Activated naive CD8-positive, alpha-beta T cell treated with anti-CD3 and anti-CD28 coated beads, Interleukin-2, amount 50 U/mL, for 16 hours (primary cell): ENCODE measurements around the gene CDC27.
"Not testable (repeated sequence)": the region's sequence is repeated elsewhere in the genome, so short reads cannot be mapped to it uniquely, and the experiment has no call there.

Source experiments
- DNase-seq: peaks from one replicate; pipeline ENCODE4 v3.0.0-alpha.2; 2020; ENCODE audit warnings: low read depth, low spot score

CDC27 gene

DNA sequence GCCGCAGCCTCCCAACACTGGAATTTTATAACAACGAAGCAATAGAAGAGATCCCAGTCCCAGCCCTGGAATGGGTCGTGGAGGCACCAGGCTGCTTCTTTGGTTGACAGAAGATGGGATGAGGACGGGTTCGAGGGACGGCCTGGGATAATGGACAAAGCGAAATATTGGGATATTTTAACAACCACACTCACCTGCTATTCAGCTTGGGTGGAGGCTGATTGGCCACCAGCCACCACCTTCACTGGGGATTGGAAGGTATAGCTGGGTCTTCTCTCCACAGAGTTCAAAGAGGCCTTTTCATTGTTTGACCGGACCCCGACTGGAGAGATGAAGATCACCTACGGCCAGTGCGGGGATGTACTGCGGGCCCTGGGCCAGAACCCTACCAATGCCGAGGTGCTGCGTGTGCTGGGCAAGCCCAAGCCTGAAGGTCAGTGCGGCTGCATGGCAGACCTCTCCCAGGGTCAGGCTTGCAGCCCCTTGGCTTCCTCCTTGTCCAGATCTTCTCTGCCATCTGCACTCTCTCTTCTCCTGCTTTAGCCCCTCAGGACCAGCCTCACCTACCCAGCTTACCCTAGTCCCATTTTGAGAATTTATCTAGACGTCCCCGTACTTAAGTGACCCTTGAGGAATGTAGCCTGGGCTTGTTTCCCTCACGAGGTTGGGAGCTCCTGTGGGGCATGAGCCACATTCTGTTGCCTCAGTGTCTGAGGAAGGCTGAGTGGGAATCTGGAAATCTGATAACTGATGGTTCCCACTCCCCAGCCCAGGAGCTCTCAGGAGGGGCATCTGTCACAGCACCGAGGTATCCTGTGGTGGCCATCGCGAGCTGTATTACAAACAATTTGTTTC, 30.8 kb upstream of the CDC27 start:
- DNase-seq = no peak

DNA sequence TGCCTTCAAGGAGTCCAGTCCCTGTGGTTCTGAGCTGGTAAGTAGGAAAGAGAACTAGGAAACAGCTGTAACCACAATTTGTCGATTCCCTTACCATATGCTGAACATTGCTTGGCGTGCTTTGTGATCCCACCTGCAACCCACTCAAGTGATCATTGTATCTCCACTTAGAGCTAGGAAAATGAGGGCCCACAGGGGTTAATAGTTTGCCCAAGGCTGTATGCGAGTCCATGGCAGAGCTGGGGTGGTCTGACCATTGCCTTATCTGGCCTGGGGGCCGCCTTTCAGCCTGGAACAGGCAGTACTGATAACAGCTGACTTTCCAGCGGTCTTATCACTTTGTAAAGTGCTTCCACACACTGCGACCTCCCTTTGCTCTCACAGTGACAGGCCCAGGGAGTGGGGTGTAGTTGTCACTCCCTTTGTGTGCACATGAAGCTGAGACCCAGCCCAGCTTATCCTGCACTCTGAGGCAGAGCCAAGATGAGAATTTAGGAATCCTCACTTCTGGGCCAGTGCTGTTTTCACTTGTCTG, 29.9 kb upstream of the CDC27 start:
- no peak for DNase-seq

DNA sequence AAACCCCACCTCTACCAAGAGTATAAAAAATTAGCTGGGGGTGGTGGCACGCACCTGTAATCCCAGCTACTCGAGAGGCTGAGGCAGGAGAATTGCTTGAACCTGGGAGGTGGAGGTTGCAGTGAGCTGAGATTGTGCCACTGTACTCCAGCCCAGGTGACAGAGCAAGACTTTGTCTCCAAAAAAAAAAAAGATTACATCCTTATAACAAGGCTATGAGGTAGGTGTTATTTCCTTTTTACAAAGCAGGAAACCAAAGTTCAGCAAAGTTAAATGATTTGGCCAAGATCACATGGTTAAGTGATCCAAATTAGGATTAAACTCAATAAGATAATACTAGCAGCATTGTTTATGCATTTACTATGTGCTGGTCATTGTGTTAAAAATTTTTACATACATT, 28.2 kb upstream of the CDC27 start:
- DNase-seq = not testable (repeated sequence)

DNA sequence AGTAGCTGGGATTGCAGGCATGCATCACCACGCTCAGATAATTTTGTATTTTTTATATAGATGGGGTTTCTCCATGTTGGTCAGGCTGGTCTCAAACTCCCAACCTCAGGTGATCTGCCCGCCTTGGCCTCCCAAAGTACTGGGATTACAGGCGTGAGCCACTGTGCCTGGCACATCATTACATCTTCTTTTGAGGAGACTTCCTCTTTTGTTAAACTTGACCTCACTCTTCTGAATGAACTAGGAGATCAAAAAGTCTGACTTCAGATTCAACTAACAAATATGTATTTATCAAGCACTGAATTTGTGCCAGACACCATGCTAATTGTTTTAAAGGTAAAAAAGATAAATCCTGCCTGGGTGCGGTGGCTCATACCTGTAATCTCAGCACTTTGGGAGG, 27.7 kb upstream of the CDC27 start:
- not testable (repeated sequence) for DNase-seq

DNA sequence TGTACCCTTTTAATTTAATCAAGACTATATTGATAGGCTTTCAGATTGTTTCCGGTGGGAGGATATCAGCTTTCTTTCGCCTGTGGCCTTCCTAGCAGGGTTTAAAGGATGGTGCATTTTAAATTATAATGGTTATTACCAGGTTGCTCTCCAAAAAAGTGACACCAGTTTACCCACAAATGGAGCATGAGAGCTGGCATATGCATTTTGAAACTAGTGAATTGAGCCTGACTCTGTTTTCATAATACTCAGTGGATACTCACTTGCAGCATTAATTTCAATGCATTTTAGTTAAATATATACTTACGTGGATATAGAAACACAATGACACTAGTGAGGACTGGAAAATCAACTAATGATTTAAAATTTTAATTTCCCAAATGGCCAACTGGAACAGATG, 25.8 kb upstream of the CDC27 start:
- DNase-seq = no peak

DNA sequence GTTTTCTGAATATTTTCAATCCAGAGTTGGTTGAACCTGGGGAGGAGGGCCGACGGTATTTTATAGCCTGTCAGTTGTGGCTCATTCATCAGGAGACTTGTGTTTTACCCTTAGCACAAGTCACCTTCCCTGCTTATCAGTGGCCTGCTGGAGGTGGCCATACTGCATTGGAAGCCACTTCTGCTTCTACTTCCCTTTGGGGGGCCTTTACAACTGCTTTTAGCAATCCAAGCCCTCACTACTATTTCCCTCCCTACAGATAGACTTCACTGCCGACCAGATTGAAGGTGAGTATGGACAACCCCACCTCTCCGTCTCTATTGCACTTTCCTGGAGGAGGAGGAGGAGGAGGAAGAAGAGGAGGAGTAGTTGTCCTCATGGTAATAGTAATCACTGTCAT, 24.4 kb upstream of the CDC27 start:
- DNase-seq = no peak

DNA sequence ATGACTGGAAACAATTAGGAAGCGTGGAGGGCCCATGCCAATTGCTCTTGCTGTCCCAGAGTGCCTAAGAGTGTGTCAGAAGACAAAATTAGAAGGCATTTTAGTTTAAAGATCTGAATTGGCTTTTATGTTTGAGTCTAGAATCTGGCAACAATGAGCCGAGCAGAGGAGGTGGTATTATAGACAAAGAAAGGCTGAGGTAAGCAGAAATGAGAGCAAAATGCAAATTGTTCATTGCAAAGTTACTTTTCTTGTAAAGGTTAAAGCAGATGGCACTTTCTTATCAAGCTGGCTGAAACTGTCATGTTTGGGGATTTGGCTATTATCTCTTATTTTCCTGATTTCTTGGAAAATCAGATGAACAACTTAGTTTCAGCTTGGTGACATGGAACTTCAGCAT, 23.4 kb upstream of the CDC27 start:
- DNase-seq = no peak

DNA sequence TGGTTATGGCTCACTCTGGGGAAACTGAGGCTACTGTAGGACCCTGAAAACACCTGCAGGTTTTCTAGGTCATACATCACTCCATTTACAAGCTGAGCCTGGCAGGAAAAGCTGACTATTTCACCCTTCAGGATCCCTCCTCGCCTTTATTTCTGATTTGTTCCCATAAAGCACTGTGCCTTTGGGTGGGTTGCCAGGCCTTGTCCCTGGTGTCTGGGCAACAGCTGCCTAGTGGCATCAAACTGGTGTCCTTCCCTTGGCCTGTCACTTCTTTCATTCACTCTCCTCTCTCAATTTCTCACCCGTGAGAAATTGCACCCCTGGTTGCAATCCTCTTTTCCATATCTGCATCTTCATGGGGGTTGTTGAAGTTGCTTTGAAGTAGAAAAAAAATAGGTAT, 21.7 kb upstream of the CDC27 start:
- DNase-seq = no peak

DNA sequence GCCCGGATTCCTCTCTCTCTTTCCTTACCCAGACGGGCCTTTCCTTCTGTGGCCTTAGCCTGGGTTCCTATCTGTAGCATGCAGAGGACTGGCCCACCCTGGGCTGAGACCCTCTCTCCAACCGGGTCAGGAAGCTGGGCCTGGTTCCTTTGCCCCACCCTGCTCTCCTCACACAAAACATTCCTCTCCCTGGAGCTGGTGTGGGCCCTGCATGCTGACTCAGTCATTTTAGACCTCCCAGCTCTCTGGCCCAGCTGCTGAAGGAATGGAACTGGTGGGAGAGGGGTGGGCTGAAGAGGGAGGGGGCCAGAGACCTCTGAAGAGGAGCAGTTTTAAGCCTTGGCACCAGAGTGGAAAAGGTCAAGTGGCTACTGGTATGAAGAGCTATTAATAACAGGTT, 21.0 kb upstream of the CDC27 start:
- no peak for DNase-seq

DNA sequence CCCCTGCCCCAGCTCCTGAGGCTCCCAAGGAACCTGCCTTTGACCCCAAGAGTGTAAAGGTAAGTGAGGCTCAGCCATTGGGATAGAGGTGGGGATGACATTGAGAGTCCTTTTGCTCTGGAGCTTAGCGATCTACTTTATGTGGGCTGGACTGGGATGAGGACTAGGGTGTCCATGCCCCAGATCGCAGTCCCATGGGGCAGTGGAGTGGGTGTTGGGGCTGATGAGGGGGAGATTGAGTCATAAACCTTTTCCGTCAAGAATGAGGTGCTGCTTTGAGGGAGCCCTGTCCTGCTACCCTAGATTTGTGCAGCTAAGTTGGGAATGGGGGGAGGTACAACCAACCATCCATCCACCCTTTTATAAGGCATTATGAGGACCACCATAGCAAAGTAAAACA, 20.4 kb upstream of the CDC27 start:
- no peak for DNase-seq

DNA sequence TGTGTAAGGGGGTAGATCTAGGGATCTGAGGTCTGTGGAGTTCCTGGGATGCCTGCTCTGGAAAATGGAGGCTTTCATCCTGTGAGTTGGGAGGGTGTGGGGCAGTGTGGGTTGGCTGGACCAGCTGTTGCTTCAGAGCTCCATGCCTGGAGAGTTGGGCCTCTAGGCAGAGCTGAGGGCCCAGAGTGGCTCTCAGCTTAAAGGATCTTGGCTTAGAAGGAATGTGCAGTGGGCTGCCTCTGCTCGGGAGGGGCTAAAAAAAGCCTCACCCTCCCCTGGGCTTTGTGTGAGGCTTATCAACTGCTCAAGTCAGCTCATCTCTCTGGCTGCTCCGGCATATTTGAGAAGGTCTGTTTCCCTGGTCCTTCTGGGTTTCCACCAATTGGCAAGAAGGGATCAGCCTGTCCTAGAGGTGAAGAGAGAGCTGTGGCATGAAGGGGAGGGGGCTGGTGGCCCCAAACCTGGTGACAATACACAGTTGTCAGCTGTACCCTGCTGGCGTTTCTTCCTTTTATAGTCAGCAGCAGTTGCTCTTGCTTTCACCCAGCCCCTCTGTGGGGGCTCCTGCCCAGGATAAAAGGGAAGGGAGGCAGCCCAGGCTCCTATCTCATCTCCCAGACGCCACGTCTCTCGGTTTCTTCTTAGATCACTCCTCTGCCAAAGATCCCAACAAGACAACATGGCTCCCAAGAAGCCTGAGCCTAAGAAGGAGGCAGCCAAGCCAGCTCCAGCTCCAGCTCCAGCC, 19.8 kb upstream of the CDC27 start, which contains the start of gene MYL4:
Gene MYL4 (plus strand): TSS at position 605 of the 745 bp plus-strand sequence. CDS start 75 bp downstream, at position 680.
- no peak for DNase-seq

DNA sequence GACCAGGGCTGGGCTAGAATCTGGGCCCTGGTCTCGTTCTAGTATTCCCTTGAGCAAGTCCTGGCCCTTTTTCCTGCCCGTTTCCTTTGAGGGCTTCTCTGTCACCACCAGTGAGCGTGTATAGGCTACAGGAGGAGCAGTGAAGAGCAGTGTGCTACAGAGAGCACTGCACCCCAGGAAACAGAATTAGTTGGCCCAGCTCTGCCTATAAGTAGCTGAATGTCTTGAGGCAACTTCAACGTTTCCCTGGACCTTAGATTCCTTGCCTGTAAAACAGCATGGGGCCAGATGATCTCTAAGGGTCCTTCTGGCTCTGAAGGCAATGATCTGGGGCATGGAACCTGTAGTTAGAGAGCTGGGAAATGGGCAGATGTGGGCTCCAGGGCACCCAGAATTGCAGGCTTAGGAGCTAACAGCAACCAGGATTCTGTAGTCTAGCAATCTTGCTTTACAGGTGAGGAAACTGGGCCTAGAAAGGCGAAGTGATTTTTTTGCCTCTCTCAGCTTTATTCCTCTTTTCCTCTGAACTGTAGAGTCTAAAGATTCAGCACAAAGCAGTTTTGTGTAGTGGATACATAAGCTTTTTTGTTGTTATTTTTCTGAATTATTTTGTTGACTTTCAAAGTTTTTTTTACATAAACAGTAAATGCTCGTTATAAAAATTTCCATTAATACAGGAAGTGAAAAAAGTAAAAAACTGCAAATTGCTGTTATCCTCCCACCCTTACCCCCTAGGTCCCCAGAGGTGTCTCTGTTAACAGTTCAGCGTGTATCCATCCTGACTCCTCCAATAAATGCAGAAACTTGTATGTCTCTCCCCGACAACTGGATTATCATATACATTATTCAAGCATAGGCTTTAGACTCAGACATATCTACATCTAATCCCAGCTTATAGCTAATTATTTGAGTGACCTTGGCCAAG, 18.3 kb upstream of the CDC27 start:
- DNase-seq = no peak

DNA sequence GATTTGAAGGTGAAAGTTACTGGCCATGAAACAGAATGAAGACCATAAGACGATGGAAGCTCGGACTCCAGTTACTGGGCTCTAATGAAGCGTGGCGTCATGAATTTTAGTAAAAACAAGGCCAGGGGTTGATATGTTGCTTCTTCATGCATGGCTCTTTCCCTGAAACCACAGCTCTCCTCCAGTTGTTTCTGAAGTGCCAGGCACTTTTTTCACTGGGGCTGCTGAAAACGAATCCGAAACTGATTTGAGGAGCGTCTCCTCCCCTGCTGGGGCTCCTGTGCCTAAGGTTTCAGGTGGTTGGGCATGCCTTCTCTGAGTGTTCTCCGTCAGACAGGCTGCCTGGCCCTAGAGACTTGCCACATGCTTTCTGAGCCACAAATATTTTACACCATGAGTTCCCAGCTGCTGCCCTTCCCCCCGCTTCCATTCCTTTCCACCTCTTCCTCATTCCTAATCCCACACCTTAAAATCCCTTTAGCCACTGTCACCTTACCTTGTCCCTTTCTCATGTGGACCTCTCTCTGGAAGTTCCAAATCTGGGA, 16.4 kb upstream of the CDC27 start:
- DNase-seq = no peak

DNA sequence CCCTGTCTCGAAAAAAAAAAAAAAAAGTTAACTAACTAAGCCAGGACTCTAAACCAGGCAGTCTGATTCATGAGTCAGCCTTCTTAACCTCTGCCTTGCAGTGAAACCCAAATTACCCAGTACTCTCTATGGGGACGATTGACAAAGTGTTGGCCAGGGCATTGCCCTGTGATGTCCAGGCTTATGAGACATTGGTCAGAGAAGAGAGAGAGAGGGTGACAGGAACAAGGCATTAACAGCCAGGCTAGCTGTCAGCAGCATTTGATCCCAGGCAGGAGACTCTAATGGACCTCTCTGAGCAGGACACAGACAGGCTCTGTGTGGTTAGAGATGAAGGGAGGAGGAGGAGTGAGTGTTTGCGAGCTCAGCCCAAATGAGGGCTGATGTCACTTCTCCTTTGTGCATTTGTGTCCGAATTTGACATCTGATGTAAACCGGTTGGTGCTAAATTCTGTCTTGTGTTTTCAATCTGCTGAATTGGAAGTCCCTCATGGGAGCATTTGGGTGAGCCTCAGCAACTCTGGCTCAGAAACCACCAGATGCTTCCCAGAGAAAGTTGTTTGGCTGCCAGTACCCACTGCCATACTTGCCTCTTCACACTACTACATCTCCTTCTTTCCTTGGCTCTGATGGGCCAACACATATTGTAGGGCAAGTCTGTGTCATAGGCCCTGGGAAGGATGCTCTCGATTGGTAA, 15.8 kb upstream of the CDC27 start:
- no peak for DNase-seq

DNA sequence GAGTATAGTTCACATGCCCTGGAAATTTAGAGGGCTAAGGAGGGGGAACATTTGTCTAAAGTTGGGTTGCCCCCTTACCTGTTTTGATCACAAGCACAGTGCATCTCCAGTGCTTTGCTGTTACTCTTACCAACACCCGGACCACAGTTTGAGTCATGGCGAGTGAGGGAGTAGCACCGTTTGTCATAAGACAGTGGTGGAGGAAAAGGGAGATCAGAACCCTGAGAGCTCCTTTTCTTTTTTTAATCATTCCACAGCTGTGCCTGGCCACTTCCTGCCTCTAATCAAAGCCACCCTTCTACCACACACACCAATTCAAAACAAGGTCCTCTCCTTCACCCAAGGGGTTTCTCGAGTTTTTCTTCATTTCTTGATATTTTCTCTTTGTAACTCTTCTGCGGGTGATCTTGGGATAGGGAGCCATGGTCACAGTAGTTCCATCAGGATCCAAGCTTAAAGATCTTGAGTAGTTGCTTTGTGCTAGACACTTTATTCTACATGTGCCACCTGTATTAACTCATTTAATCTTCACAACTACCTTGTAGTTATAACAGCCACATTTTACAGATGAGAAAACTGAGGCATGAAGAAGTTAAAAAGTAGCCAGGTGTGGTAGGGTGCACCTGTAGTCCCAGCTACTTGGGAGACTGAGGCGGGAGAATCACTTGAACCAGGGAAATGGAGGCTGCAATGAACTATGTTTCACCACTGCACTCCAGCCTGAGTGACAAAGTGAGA, 15.1 kb upstream of the CDC27 start:
- DNase-seq = no peak

DNA sequence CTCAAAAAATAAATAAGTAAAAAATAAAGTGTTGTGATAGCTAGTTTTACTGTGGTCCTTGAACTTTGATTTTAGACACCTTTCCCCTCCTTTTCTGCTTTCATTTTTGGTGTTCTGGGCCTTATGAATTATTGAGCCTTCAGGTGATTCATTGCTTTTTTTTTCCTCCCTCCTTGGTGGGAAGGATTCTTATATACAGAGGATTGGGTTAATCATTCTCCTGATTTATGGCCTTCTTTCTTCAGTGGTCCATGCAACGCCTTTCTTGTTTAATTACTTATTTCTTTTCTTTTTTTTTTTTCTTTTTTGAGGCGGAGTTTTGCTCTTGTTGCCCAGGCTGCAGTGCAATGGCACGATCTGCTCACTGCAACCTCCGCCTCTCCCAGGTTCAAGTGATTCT, 12.1 kb upstream of the CDC27 start:
- DNase-seq = no peak

DNA sequence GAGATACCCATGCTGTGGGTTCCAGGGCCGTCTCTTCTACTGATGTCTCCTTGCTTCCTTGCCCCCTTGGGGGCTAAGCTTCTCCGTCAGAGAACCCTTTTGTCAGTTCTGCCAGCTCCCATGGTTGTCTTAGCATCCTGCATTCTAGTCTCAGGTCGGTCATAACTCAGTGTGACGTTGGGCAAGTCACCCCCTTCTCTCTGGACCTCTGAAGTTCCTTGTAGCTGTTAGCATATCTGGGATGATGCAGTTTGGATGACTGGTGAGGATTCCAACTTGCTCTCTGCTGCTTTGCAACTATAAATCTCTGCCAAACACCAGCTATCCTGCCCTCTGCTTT, 11.2 kb upstream of the CDC27 start:
- no peak for DNase-seq

DNA sequence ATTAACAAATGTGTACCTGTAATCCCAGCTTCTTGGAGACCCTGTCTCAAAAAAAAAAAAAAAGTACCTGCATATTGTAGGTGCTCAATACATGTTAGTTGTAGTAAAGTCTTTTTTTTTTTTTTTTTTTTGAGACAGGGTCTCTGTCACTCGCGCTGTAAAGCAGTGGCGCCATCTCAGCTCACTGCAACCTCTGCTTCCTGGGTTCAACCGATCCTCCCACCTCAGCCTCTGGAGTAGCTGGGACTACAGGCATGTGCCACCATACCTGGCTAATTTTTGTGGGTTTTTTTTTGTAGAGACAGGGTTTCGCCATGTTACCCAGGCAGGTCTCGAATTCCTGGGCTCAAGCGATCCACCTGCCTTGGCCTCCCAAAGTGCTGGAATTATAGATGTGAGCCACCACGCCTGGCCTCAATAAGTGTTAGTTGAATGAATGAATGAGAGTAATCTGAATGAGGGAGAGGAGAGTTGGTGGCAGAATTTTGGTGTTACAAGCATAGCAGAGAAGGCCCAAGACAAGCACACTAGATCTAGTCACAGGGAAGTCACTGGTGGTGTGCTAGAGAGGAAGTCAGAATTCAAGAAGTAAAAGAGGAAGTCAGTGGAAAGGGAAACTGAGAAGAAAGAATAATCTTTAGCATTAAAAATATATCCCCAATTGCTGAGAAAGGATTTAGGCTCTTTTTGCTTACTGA, 10.7 kb upstream of the CDC27 start:
- DNase-seq = no peak

DNA sequence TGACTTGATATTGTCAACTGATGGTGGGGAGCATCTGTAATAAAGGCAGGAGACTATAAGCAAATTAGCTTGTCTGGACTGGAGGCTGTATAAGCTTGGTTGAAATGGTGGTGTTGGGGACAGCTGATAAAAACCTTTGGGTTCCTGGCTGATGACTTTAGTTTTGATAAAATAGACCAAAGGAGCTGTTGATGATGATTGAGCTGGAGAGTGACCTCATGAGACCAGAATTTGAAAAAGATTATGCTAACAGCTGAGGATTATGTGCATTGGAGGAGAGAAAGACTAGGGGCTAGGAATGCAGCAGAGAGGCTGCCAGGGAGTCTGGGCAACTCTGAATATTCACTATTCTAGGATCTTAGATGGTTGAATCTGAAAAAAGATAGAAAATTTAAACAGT, 8.7 kb upstream of the CDC27 start:
- no peak for DNase-seq
